Ascending aorta (tissue), 2 donors: ENCODE measurements around the gene ABLIM2. TPM values are rescaled to one million over a fixed set of nuclear protein-coding genes. Genes with fewer than 3 reads are reported as not detected.

Experiments used
- DNase-seq, 2 donors: peaks; one replicate each; pipeline ENCODE4 v3.0.0-alpha.2; 2019; ENCODE audit warnings: low spot score in 2 of 2
- H3K27ac ChIP-seq, 2 donors: fragments of 200-600 bp; sonication (generic); one replicate each; pipeline ENCODE4 v1.5.1; 2016 to 2017; ENCODE audit warnings: mild to moderate bottlenecking in 1 of 2
- H3K27me3 ChIP-seq: fragments of 200-600 bp; sonication (generic); one replicate; pipeline ENCODE4 v1.5.1; 2017
- H3K36me3 ChIP-seq, 2 donors: fragments of 200-600 bp; sonication (generic); one replicate each; pipeline ENCODE4 v1.5.1; 2016
- H3K4me1 ChIP-seq, 2 donors: fragments of 200-600 bp; sonication (generic); one replicate each; pipeline ENCODE4 v1.5.1; 2016 to 2017; ENCODE audit warnings: mild to moderate bottlenecking in 1 of 2
- H3K4me3 ChIP-seq, 2 donors: fragments of 200-600 bp; sonication (generic); one replicate each; pipeline ENCODE4 v1.5.1; 2016 to 2017; ENCODE audit warnings: mild to moderate bottlenecking in 1 of 2
- H3K9me3 ChIP-seq, 2 donors: fragments of 200-600 bp; sonication (generic); one replicate each; pipeline ENCODE4 v1.5.1; 2016
- intact Hi-C: fragments of 100-400 bp; cut with DNase I; formaldehyde crosslinking; loops from one replicate; pipeline ENCODE4 v1.15.1; 2023
- total RNA-seq: library from RNA; depleted of rRNA; stranded (reverse); fragments of >200 nt; gene quantifications from one replicate; pipeline ENCODE4 v1.1.0, GENCODE V29; 2016
- TF ChIP-seq, protein P1 (sequence below), 3 experiments: fragments of 200-600 bp in 2 of 3; fragments of 450-650 bp in 1 of 3; sonication (generic) in 2 of 3; IDR thresholded peaks; one replicate each; pipeline ENCODE4 v1.5.1; 2016 to 2019; ENCODE audit warnings: antibody characterized with exemption in 3 of 3, mild to moderate bottlenecking in 1 of 3, moderate library complexity in 1 of 3

The ABLIM2 gene
- total RNA-seq, 1 donor from 2014 or later = 30.8 TPM

DNA sequence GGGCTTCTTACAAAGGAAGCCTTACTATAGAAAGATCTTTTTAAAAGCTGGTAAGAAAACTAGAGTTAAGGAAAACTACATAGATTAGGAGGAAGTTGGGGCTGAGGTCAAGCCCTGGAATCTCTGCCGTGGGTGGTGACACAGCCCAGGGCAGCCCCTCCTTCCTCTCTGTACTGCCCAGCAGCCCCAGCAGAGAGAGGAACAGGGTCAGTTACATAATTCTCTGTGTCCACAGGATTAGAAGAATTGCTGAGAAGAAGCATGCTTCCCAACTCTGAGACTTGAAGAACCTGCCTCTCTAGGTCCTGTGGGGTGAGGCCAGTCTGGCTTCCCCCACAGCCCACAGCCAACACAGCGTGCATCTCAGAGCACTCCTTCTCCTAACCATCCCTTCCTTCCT lies 9.2 kb upstream of the ABLIM2 start:
- TF ChIP-seq, protein P1, sequence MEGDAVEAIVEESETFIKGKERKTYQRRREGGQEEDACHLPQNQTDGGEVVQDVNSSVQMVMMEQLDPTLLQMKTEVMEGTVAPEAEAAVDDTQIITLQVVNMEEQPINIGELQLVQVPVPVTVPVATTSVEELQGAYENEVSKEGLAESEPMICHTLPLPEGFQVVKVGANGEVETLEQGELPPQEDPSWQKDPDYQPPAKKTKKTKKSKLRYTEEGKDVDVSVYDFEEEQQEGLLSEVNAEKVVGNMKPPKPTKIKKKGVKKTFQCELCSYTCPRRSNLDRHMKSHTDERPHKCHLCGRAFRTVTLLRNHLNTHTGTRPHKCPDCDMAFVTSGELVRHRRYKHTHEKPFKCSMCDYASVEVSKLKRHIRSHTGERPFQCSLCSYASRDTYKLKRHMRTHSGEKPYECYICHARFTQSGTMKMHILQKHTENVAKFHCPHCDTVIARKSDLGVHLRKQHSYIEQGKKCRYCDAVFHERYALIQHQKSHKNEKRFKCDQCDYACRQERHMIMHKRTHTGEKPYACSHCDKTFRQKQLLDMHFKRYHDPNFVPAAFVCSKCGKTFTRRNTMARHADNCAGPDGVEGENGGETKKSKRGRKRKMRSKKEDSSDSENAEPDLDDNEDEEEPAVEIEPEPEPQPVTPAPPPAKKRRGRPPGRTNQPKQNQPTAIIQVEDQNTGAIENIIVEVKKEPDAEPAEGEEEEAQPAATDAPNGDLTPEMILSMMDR (IDR thresholded peaks at IDR 0.05) = no peak
- H3K27ac ChIP-seq = no peak overlapping the region
- no peaks in the 10 kb centered on the region for H3K4me1 ChIP-seq
- no peaks in the 10 kb centered on the region for H3K36me3 ChIP-seq
- no peak overlapping the region for H3K4me3 ChIP-seq
- H3K27me3 ChIP-seq = no peaks in the 10 kb centered on the region
- intact Hi-C loops = no loop called here
- no peaks in the 10 kb centered on the region for H3K9me3 ChIP-seq
- no peak for DNase-seq

DNA sequence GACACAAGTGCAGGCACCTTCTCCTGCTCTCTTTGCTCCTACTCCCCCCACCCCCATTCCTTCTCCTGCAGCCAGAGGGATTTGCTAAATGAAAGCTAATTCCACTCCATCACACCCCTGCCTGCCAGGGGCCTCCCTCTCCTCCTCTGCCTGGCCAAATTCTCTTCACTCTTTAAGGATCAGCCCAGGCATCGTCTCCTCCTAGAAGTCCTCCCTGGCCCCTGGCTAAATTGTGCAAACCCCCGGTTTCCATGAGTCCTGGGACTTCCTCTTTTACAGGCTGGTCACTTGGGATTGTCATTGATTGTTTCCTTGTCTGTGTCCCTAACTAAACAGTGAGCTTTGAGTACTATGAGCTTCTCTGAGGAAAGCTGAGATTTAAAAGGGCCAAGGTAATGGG lies 8.7 kb upstream of the ABLIM2 start:
- TF ChIP-seq, protein P1 (IDR thresholded peaks at IDR 0.05) = no peak
- intact Hi-C loops = no loop called here
- Histone ChIP-seq H3K4me1 (no peaks in the 10 kb centered on the region), H3K9me3 (no peaks in the 10 kb centered on the region), H3K4me3 (no peak overlapping the region), H3K27me3 (no peaks in the 10 kb centered on the region), H3K36me3 (no peaks in the 10 kb centered on the region), H3K27ac (no peak overlapping the region)
- no peak for DNase-seq

DNA sequence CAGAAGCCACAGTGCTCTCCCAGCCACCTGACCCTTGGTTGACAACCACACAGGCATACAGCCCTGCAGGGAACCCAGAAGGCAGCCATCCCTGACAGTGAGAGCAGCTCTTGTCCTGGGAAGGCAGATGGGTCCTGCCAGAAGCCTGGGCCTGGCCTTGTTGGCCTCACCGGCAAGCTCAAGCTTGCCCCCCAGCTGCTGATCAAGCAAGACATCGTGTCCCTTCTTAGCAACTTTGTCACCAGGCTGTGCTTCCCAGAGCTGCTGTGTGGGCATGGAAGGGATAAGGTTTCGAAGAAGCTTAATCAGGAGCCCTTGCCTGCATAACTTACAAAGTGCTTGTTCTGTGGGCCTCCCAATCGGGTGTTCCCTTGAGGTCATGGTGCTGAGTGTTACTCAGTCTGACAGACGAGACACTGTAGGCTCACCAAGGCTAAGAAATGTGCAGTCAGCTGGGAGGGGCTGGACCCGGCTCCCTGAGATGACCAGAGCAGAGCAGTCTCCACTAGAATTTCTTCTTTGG lies 6.8 kb upstream of the ABLIM2 start:
- Histone ChIP-seq H3K4me3 (no peak overlapping the region), H3K4me1 (no peaks in the 10 kb centered on the region), H3K27me3 (no peaks in the 10 kb centered on the region), H3K27ac (no peak overlapping the region), H3K36me3 (no peaks in the 10 kb centered on the region), H3K9me3 (no peaks in the 10 kb centered on the region)
- TF ChIP-seq, protein P1 (IDR thresholded peaks at IDR 0.05) = no peak
- intact Hi-C loops = no loop called here
- DNase-seq = no peak

DNA sequence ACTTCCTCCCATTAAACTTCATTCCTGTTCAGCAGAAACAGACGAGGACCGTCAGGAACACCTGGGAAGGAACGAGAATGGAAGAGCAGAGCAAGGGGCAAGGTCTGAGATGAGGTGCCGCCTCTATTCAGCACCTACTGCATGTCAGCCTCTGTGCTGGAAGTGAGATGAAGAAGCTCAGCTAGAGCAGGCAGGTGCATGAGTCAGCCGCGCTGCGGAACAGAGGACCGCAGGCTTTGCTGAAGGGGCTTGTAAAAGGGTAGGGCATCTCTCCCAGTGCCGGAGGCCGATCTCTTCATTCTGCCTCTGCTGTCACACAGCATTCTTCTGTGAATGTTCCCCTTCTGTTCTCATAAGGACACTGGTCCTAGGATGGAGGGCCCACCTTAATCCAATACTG lies 6.1 kb upstream of the ABLIM2 start:
- no peak overlapping the region for H3K27ac ChIP-seq
- DNase-seq = no peak
- TF ChIP-seq, protein P1 (IDR thresholded peaks at IDR 0.05) = no peak
- H3K27me3 ChIP-seq = no peaks in the 10 kb centered on the region
- H3K9me3 ChIP-seq = no peaks in the 10 kb centered on the region
- no peak overlapping the region for H3K4me3 ChIP-seq
- intact Hi-C loops = no loop called here
- H3K36me3 ChIP-seq = no peaks in the 10 kb centered on the region
- peaks cover 2 to 3% of the 10 kb centered on the region in 2 donors for H3K4me1 ChIP-seq

DNA sequence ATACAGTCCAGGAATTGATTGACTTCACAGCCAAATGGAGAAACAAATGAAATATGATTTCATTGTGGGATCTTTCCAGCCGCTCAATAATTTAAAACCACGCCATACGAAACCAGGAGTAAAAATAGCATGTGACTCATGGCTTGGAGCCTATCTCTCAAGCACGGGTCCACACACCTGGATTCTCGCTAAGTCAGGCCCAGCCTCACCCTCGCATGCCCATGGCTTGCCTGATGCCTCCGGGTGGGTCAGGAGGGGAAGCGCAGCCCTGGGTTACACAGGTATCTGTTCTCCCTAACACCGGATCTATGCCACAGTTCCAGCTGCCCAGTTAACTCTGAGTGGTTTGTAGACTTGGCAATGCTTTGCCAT lies 5.6 kb upstream of the ABLIM2 start:
- TF ChIP-seq, protein P1 (IDR thresholded peaks at IDR 0.05) = no peak
- no peaks in the 10 kb centered on the region for H3K27me3 ChIP-seq
- peaks cover 7% of the 10 kb centered on the region in 2 donors for H3K4me1 ChIP-seq
- H3K9me3 ChIP-seq = no peaks in the 10 kb centered on the region
- DNase-seq = no peak
- no peak overlapping the region for H3K4me3 ChIP-seq
- no peaks in the 10 kb centered on the region for H3K36me3 ChIP-seq
- intact Hi-C loops = no loop called here
- no peak overlapping the region for H3K27ac ChIP-seq
